ENCODE measurements around the gene FPGS. TPM values are rescaled to one million over a fixed set of nuclear protein-coding genes. Genes with fewer than 3 reads are reported as not detected.
"Not testable (repeated sequence)": the region's sequence is repeated elsewhere in the genome, so short reads cannot be mapped to it uniquely, and the experiment has no call there.

Gene FPGS
- total and polyA plus RNA-seq, 11 donors: 36.8 to 55.1 (median 41.5) TPM

GRCh38 chr9:127832248-127832647, 29.6 kb downstream of the FPGS start:
- 55 to 62% (median 61%) methylated on average over 7 of the region's 7 CpGs for WGBS, 4 donors
- H3K36me3 ChIP-seq: peaks cover 0 to 78% (median 17%) of the 10 kb centered on the region in 9 donors
- no peak for DNase-seq

DNA sequence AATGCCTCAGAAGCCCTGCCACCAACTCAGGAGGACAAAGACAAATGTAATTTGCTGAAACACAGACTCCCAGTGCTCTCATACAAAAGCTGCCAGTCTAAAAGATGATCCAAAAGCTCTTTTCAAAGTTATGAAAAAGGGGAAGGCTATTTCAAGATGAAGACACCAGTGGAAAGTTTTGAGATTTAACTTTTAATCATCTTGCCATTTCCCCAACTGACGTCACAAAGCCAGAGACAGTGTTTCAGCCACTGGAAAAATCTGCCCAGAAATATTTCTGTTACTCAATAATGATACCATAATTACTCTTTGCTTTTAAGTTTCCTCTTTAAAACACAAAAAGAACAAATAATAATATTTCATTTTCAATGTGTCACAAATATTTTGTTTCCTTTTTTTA, 30.9 kb downstream of the FPGS start:
- Histone ChIP-seq H3K4me1 (peaks cover 21 to 100% (median 80%) of the 10 kb centered on the region in 12 donors), H3K27ac (peak overlapping the region; percentile 14 to 95 (median 70)), H3K9me3 (no peaks in the 10 kb centered on the region), H3K4me3 (no peak overlapping the region), H3K36me3 (peaks cover 0 to 68% (median 18%) of the 10 kb centered on the region in 9 donors), H3K27me3 (no peaks in the 10 kb centered on the region)
- TF ChIP-seq POLR2A (IDR thresholded peaks at IDR 0.05): no peak
- TF ChIP-seq CTCF (IDR thresholded peaks at IDR 0.05): no peak
- WGBS, 4 donors: 24 to 39% (median 36%) methylated on average over 1 of the region's 1 CpG
- DNase-seq (no peak), ATAC-seq (no peak)
- intact Hi-C loops (cut with DNase I): no loop called here

More at GRCh38 chr9:127832248-127832647, 29.6 kb downstream of the FPGS start:
- no peak for ATAC-seq
- Histone ChIP-seq H3K27ac (peak overlapping the region in 10 of 12 donors; percentile 1 to 95 (median 80)), H3K4me1 (peaks cover 15 to 100% (median 78%) of the 10 kb centered on the region in 12 donors), H3K4me3 (no peak overlapping the region), H3K9me3 (no peaks in the 10 kb centered on the region), H3K27me3 (no peaks in the 10 kb centered on the region)
- no peak for TF ChIP-seq POLR2A (IDR thresholded peaks at IDR 0.05)
- TF ChIP-seq CTCF (IDR thresholded peaks at IDR 0.05): no peak
- intact Hi-C loops (cut with DNase I): no loop called here

DNA sequence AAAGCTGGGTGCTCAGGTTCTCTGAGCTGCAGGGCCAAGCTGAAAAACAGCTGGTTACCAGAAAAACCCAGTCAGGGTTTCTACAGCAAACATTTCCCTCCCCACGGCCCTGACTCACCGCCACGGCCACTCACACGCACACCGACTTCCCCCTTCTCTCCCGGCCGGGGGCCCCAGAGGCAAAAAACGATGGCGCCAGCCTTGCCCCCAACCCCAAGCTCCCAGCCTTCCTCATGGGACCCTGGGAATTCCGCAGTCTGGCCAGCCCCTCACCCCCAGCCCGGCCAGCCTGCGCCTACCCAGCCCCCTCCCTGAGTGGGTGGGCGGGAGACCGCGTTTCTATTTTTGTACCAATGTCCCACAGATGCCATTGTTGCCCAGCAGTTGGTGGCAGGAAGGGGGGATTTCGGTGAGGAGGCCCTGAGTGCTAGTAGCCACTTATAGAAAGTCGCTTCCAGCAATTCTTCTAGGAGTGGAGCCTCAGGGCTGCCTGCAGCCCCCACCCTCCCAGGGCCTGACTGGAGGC, 33.4 kb downstream of the FPGS start:
- ATAC-seq (peak in 3 of 4 donors; percentile 8 to 30 (median 30)), DNase-seq (peak in 3 of 5 donors; percentile 70 to 80 (median 79))
- Histone ChIP-seq H3K9me3 (no peaks in the 10 kb centered on the region), H3K36me3 (peaks cover 0 to 68% (median 28%) of the 10 kb centered on the region in 9 donors), H3K27ac (peak overlapping the region; percentile 63 to 98 (median 86)), H3K4me3 (peak overlapping the region in 6 of 12 donors; percentile 4 to 37 (median 14)), H3K4me1 (peaks cover 9 to 100% (median 81%) of the 10 kb centered on the region in 12 donors), H3K27me3 (no peaks in the 10 kb centered on the region)
- no peak for TF ChIP-seq CTCF (IDR thresholded peaks at IDR 0.05)
- TF ChIP-seq POLR2A (IDR thresholded peaks at IDR 0.05): no peak
- intact Hi-C loops (cut with DNase I): no loop called here
- 27 to 46% (median 34%) methylated on average over 12 to 17 of the region's 17 CpGs for WGBS, 4 donors

DNA sequence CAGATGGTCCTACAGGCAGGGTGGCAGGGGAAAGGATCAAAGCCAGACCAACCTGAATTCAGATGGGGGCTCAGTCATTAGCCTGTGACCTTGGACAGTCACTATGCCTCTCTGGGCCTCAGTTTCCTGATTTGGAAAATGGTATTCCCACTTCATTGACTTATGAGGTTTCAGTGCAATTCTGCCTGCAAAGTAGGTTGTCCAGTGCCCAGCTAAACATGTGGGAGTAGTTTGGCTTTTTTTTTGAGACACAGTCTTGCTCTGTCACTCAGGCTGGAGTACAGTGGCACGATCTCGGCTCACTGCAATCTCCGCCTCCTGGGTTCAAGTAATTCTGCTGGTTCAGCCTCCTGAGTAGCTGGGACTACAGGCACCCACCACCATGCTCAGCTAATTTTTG, 33.9 kb downstream of the FPGS start:
- ATAC-seq; intact Hi-C loops (cut with DNase I); H3K9me3 ChIP-seq; H3K27me3 ChIP-seq; DNase-seq: not testable (repeated sequence)
- 67 to 86% (median 75%) methylated on average over 3 of the region's 3 CpGs for WGBS, 4 donors
- peak overlapping the region in 5 of 12 donors; percentile 12 to 37 (median 14) for H3K4me3 ChIP-seq
- peaks cover 0 to 73% (median 33%) of the 10 kb centered on the region in 9 donors for H3K36me3 ChIP-seq
- peaks cover 9 to 99% (median 86%) of the 10 kb centered on the region in 12 donors for H3K4me1 ChIP-seq
- H3K27ac ChIP-seq: peak overlapping the region; percentile 53 to 98 (median 86)
